Erythroblast (primary cell): Measurements from ENCODE around the gene CNGB1.

Experiments
- DNase-seq, 2 experiments: peaks; one replicate each; lab custom pipeline; 2025; lab: John Stamatoyannopoulos, UW
- GATA1 ChIP-seq: IDR thresholded peaks from 2 replicates; pipeline ENCODE4 v1.6.1; 2011; ENCODE audit warnings: low read depth, mild to moderate bottlenecking, control low read depth, low read length, moderate library complexity
- POLR2A ChIP-seq: IDR thresholded peaks from 2 replicates; pipeline ENCODE4 v1.6.1; 2011; ENCODE audit warnings: mild to moderate bottlenecking, low read length

The CNGB1 gene

GRCh38 chr16:57915811-57916488 is 55.0 kb downstream of the CNGB1 start:
- TF ChIP-seq POLR2A (no peak), GATA1 (no peak)
- no peak for DNase-seq

GRCh38 chr16:57915267-57915666 is 55.7 kb downstream of the CNGB1 start:
- no peak for DNase-seq
- TF ChIP-seq POLR2A, result no peak
- no peak for TF ChIP-seq GATA1

DNA sequence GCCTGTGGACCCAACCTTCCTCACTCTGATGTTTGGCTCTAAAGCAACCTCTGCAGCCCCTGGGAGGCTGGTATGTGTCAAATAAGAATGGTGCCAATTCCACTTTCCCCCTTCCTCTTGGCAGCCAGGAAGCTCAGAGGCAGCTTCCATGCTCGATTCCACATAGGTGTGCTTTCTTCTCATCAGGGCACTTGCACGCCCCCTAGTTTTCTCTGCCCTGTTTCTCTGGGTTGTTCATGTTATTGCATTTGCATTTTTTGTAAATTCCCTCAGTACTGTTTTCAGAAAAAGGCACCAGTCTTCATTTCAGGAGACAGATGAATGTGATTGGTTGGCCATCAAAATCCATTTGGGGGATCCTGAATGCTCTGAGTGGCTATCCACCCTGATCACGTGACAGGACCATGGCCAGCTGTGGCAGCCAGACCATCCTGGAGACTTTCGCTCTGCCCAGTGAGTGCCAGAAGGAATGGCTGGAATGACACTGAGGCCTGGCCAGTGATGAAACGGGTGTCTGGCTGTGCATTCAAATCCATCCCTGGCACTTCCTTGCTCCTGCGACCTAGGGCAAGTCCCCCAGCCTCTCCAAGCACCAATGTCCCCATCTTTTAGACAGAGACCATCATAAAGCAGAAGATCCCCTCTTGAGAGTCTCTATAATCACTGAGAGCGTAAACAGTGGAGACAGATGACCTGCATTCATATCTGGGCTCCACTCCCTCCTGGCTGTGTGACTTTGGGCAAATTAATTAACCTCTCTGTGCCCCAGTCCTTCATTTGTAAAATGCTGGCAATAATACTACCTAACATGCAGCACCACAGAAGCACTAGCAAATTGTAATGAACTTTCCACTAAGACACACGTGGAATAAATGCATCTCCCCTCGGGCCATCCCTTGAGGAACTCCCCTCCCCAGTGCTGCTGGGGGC is 56.4 kb downstream of the CNGB1 start:
- TF ChIP-seq POLR2A (no peak), GATA1 (no peak)
- no peak for DNase-seq

GRCh38 chr16:57912529-57913260 is 58.2 kb downstream of the CNGB1 start:
- DNase-seq, result no peak
- no peak for TF ChIP-seq POLR2A
- TF ChIP-seq GATA1, result no peak

GRCh38 chr16:57911743-57912142 is 59.2 kb downstream of the CNGB1 start:
- TF ChIP-seq GATA1 (no peak), POLR2A (no peak)
- no peak for DNase-seq

DNA sequence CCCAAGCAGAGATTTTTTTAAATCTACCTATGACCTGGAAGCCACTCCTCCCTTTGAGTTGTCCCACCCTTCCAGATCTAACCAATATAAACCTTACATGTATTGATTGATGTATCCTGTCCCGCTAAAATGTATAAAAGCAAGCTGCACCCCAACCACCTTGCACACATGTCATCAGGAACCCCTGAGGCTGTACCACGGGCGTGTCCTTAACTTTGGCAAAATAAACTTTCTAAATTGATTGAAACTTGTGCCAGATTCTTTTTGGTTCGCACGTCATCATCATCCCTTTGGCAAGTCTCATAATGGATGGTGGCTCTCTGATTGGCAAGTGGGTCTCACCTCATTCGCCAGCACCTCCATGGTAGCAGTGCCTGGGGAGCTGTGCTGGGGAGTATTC is 60.2 kb downstream of the CNGB1 start:
- no peak for TF ChIP-seq GATA1
- TF ChIP-seq POLR2A, result no peak
- no peak for DNase-seq

DNA sequence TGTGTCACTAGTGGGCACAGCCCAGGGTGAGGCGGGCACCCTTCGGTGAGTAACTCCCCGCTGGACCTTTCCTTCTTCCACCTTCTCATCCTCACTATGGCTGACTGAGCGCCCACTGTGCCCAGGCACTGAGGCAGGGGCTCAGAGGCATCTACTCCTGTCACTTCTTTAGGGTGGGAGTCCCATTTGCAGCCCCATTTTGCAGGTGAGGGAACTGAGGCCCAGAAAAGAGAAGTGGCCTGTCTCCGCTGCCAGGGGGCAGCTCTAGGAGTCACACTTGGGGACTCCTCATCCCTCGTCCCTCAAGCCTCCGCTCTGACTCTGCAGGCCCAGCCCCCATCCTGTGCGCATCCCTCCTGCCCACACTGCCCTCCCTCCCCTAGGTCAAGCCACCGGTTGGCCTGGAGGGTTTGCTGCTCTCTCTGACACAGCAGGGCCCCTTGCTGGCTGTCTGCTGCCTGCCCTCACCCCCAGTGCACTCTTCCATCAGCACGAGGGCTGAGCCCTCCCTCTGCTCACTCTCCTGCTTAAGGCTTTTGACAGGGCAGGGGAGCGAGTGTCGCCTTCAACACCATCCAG is 62.4 kb downstream of the CNGB1 start:
- no peak for TF ChIP-seq POLR2A
- TF ChIP-seq GATA1, result no peak
- DNase-seq, result no peak

- peak in 1 of 2 experiments; percentile 9 for DNase-seq
- TF ChIP-seq GATA1, result no peak
- TF ChIP-seq POLR2A, result no peak
These were observed 64.3 kb downstream of the CNGB1 start for GRCh38 chr16:57906382-57907316.

GRCh38 chr16:57904101-57904500 is 66.8 kb downstream of the CNGB1 start:
- no peak for DNase-seq
- TF ChIP-seq GATA1 (no peak), POLR2A (no peak)

- DNase-seq, result no peak
- TF ChIP-seq GATA1, result no peak
- TF ChIP-seq POLR2A, result no peak
These were observed 67.3 kb downstream of the CNGB1 start for GRCh38 chr16:57903656-57904055.

- DNase-seq, result no peak
- TF ChIP-seq POLR2A (no peak), GATA1 (no peak)
These were observed 69.4 kb downstream of the CNGB1 start for GRCh38 chr16:57901480-57902069.
